Activated naive CD4-positive, alpha-beta T cell (primary cell): Measurements from ENCODE around the gene CUEDC1.
"Not testable (repeated sequence)": the region's sequence is repeated elsewhere in the genome, so short reads cannot be mapped to it uniquely, and the experiment has no call there.

Source experiments
- DNase-seq, 4 experiments: peaks; one replicate each; lab custom pipeline; 2025; lab: John Stamatoyannopoulos, UW

CUEDC1 gene

DNA sequence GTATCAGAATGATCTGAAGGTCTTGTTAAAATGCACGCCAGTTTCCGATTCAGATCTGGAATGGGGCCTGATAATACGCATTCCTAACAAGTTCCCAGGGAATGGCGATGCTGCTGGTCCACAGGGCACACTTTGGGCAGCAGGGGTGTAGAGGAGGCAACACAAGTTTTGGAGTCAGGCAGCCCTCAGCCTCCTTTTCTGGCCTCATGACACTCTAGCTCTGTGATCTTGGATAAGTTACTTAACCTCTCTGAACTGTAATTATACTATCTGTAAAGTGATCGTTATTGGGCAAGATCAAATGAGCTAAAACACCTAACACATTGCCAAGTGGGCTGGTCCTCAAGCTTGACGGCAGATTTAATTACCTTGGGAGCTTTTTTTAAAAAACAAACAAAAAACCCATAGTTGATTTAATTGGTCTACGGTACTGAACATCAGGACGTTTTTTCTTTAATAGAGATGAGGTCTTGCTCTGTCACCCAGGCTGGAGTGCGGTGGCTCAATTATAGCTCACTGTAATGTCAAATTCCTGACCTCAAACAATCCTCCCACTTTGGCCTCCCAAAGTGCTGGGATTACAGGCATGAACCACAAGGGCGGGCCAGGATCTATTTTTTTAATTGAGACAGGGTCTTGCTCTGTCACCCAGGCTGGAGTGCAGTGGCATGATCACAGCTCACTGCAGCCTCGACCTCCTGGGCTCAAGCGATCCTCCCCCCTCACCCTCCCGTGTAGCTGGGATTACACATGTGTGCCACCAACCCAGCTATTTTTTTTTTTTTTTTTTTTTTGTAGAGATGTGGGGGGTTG lies 95.4 kb downstream of the CUEDC1 start:
- no peak for DNase-seq

DNA sequence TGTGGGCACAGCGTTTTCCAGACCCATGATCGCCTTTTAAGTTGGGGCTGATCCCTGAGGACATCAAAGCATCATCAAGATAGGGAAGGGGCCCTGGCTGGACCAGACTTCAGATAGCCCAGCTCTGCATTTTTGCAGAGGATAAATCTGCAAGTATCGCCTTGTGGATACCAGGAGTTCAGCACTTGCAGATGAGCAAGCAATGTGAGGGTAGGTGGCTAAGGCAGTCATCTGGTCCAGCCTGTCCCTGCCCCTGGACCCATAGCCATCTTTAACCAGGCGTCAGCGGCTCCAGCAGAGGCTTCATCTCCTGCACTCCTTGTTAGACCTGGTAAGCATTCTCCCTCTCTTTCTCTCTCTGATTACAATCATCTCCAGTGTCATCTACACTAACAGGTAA lies 96.4 kb downstream of the CUEDC1 start:
- no peak for DNase-seq

DNA sequence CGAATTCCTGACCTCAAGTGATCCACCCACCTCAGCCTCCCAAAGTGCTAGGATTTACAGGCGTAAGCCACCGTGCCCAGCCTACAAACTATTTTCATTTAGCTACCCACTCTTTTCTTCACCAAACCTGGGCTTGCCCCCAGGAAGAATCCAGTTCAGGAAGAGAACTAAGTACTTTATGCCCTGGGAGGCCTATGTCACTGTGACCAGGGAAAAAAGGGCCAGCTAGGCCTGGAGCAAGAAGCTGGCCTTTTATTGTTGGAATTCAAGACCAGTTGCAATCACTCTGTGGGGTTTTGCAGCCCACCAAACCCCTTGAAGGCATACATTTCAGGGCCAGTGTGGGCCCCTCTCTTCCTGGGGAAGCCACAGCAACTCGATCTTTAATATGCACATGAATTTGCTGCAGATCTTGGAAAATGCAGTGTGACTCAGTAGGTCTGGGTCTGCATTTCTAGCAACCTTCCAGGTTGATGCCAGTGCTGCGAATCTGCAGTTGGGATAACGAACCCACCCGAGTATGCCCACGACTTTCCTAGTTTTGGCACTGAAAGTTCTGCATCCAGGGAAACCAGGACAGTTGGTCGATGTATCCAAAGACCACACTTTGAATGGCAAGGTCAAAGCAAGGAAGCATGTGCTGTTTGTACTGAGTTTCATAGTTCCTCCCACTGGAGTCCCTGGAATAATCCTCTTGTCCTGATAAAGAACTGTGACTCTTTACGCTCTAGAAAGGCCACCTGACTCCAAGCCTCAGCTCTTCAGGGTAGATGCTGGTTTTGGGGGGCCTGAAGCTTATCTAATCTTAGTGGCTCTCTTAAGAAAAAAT lies 98.2 kb downstream of the CUEDC1 start:
- no peak for DNase-seq

GRCh38 chr17:57855391-57856035 lies 99.7 kb downstream of the CUEDC1 start:
- no peak for DNase-seq

- DNase-seq = no peak
Measured at GRCh38 chr17:57853695-57854094, 101.5 kb downstream of the CUEDC1 start.

DNA sequence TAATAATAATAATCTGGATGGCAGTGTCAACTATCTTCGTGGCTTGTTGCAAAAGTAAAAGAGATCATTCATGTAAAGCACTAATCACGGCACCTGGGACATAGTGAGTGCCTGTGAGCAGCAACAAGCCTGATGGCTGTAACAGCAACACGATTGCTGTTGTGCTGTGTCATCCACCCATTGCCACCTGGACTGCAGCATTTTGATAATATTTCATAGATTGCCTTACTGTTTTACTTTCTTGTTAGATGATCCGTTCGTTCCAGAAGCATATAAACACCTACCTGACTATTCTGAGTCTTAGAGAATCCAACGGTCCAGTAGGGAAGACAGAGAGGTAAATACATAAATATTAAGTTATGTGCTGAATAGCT lies 102.3 kb downstream of the CUEDC1 start:
- no peak for DNase-seq

GRCh38 chr17:57852092-57852954 lies 102.9 kb downstream of the CUEDC1 start:
- DNase-seq = no peak

DNA sequence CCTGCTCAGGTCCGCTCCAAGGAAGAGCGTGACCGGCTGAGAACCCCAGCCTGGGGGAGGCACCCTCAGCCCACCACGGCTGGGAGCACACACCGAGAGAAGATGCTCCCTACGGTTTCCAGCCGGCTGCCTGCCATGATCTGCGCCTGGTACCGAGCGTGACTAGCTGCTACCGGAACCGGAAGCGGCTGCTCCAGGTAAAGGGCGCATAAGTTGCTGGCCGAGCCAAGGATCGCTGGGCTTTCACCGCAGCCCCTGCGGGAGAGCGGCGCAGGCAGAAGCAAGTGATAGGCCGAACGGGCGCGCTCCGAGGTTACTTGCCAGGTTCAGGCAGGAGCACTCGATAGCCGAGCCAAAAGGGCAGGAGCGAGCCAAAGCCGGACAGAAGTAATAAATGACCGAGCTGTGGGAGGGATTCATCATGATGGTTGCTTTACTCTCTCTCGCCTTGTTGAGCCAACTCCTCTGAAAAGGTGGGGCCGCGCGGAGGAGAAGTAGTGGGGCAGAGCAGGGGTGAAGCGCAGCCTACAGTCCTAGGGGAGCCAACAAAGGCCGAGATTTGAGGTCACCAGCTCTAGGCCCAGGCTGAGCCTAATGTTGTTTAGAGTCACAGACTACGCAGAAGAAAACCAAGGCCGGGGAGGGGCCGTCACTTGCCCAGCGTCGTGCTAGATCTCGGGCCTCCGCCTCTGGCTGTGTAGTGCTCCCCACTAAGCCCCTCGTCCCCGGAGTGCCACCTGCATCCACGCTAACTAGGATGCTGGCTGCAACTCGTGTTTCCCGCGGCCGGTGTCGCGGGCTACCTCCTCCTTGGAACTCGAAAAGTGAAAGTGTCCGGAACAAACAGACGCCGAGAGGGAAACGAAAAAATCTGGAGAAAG lies 105.1 kb downstream of the CUEDC1 start, which contains the start of gene MRPS23:
Gene MRPS23, minus strand, starts transcription at position 171 of the 881 bp plus-strand sequence. Its CDS starts 34 bp downstream, at position 137.
- peak; percentile 86 to 93 (median 90) for DNase-seq

DNA sequence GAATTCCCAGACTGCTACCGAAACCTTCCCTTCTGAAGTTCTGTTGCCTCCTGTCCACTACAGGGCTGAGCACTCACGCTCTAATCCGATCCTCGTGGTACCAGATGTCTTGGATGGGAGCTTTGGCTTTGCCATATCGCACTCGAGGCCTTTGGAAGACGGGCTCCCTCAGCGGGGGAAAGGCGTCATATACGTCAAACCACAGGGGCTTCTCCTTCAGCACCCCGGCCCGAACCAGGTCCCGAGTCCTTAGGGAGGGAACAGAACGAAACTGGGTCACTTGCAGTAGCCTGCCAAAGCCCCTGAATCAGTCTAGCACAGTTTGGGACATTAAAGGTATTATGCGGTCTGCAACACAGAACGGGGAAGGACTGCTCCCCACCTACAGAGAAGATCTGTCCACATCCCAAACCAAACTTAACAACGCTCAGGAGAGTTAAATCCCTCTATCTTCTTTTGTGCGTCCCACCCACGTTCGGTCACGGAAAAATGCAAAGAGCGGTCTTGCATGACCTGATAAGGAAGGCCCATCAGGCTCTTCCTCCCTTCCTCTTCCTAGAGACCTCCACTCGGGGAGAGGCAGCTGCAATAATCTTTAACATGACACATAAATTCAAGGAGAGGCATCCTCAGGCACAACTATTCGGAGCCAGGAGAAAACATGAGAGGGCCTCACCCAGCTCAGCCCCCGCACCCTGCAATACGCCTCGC lies 105.9 kb downstream of the CUEDC1 start:
- DNase-seq = no peak

- DNase-seq = not testable (repeated sequence)
Measured at GRCh38 chr17:57846056-57846945, 108.9 kb downstream of the CUEDC1 start.

- no peak for DNase-seq
Measured at GRCh38 chr17:57842280-57842679, 112.9 kb downstream of the CUEDC1 start.

DNA sequence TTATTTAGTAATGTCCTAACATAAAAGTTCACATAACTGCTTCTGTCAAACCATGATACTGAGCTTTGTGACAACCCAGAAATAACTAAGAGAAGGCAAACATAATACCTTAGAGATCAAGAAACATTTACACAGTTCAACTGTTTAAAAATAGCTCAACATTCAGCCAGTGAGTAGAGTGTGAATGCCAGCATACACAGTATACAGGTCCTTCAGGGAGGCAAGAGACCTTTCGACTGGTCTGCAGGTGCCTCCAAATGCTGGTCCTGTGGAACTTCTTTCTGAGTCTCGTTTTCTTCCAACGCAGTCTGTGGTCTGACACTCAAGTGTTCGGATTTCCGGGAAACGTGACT lies 115.7 kb downstream of the CUEDC1 start:
- no peak for DNase-seq

- no peak for DNase-seq
Measured at GRCh38 chr17:57838857-57839570, 116.2 kb downstream of the CUEDC1 start.

DNA sequence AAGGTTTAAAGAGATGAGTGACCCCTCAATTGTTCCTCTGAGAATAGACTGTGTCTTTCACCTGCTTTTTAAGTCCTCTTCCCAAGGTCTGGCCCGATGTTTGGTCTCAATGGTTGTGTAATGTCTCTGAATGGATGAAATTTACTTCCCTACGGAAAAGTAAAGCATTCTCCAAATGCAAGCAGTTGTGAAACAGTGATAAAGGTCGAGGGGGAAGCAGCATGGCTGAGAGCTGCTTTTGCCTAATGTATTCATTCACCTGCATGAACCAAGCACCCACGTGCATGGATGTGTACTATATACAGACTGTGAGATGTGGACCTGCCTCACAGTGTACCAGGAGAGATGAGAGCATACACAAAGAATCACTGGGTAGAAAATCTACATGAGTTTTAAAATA lies 116.8 kb downstream of the CUEDC1 start:
- DNase-seq = no peak

GRCh38 chr17:57835333-57835900 lies 119.8 kb downstream of the CUEDC1 start:
- DNase-seq = no peak

DNA sequence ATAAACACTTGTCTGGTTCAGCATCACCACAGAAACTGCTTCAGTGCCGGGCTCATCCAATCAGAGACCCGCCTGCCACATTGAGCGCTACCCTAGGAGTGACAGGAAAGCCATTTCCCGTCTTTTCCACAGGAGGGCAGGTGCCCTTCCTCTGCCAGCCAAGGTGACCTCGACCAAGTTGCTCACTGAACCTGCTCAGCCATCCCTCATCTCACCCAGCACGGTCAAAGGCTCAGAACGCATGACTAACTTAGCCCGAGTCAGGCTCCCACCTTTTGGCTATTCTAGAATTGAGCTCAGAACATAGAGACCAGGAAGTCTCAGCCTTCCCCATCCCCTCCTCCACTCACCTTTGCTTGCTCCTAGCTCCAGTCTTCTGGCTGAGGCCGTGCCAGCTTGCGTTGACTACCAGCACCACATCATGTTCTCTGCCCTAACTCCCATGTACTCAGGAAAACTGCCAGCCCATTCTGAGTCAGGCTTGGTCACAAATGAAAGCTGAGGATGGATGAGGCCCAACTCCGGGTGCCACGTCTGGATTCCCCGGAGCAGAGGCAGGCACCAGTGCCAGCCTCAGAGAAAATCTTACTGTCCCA lies 121.0 kb downstream of the CUEDC1 start:
- DNase-seq = no peak

- peak in 3 of 4 experiments; percentile 13 to 49 (median 42) for DNase-seq
Measured at GRCh38 chr17:57833179-57833939, 121.9 kb downstream of the CUEDC1 start.
